ENCODE results near the gene FBXO3. TPM values are rescaled to one million over a fixed set of nuclear protein-coding genes. Genes with fewer than 3 reads are reported as not detected.
A peak's percentile ranks its signal among the peaks of the same experiment; 100 is the strongest.

The FBXO3 gene
- total and polyA plus RNA-seq, 9 of the 15 experiments (the other 6 are each of a cell fraction or from before 2014, with no cell fraction given) = 11.6 to 59.3 (median 29.2) TPM

GRCh38 chr11:33747979-33748378 lies 26.3 kb downstream of the FBXO3 start (continued):
- no peak for TF ChIP-seq POLR2AphosphoS5 (IDR thresholded peaks at IDR 0.05; ENCODE audit: control insufficient read depth, insufficient read depth, low read depth, low read length)

GRCh38 chr11:33743291-33743690 lies 31.0 kb downstream of the FBXO3 start:
- Histone ChIP-seq H4K20me1 (replicated peaks; ENCODE audit: control insufficient read depth, insufficient read depth, low read length) (no peaks in the 10 kb centered on the region), H3K4me2 (ENCODE audit: insufficient read depth, low read length) (no peak overlapping the region), H3K4me1 (replicated peaks in 1 of 2; ENCODE audit: control insufficient read depth in 2 of 2, insufficient read depth in 2 of 2, low read length in 2 of 2) (peaks cover 4 to 7% of the 10 kb centered on the region in 2 experiments; a peak in 3 of 5 replicates), H3K4me3 (no peak overlapping the region), H3K9ac (ENCODE audit: insufficient read depth in 1 of 2, low read depth in 2 of 2, low read length in 2 of 2) (peak overlapping the region in 1 of 2 experiments; percentile 31; a peak in 1 of 4 replicates), H3K9me3 (replicated peaks; ENCODE audit: control insufficient read depth, insufficient read depth, low read depth, low read length) (no peaks in the 10 kb centered on the region), H2AFZ (ENCODE audit: low read depth, low read length) (no peak overlapping the region), H3K9me1 (ENCODE audit: control insufficient read depth, insufficient read depth, low read length) (no peaks in the 10 kb centered on the region), H3K27me3 (ENCODE audit: control insufficient read depth in 2 of 2, insufficient read depth in 2 of 2, low read length in 2 of 2) (no peaks in the 10 kb centered on the region), H3K27ac (ENCODE audit: extremely low read depth, low read depth, low read length) (no peak overlapping the region), H3K36me3 (ENCODE audit: control insufficient read depth, insufficient read depth, low read length) (peaks cover 18% of the 10 kb centered on the region), H3K79me2 (ENCODE audit: control insufficient read depth, insufficient read depth, low read length) (no peaks in the 10 kb centered on the region)
- BruUV-seq (replicated peaks) = no TSS peak
- no peak for DNase-seq (ENCODE audit: extremely low read depth in 1 of 4, low spot score in 3 of 4)
- in situ Hi-C loops (cut with MboI) = no loop called here
- ChIA-PET POLR2A (no interaction called here), CTCF (ENCODE audit: low intra/inter-chr PET ratio) (interaction anchor here (1.8 kb wide), 1 partner anchor 27 kb away, joined by 19 read pairs; no protein-coding TSS in a partner anchor)
- TF ChIP-seq U2AF1 (optimal IDR thresholded peaks at IDR 0.05; ENCODE audit: low read depth, low read length) = no peak
- TF ChIP-seq RBM25 (IDR thresholded peaks at IDR 0.05; ENCODE audit: low read depth, low read length, severe bottlenecking) = no peak
- TF ChIP-seq EHMT2 (IDR thresholded peaks at IDR 0.05) = no peak
- TF ChIP-seq NCOA4 (IDR thresholded peaks at IDR 0.05; ENCODE audit: partially characterized antibody) = no peak
- no peak for TF ChIP-seq MECOM (CRISPR knock-in tag; IDR thresholded peaks at IDR 0.05)
- TF ChIP-seq YY1 (IDR thresholded peaks at IDR 0.05; ENCODE audit: borderline replicate concordance in 1 of 3, control insufficient read depth in 1 of 3, extremely low read depth in 1 of 3, insufficient read depth in 3 of 3, insufficient read length in 1 of 3, insufficient replicate concordance in 2 of 3, low read depth in 1 of 3, low read length in 2 of 3) = no peak
- TF ChIP-seq SP1 (CRISPR knock-in tag; IDR thresholded peaks at IDR 0.05) = no peak
- no peak for TF ChIP-seq PHF20 (IDR thresholded peaks at IDR 0.05; ENCODE audit: partially characterized antibody)
- TF ChIP-seq ZNF699 (CRISPR knock-in tag; IDR thresholded peaks at IDR 0.05; ENCODE audit: insufficient replicate concordance) = no peak
- TF ChIP-seq ELF1 (tag; IDR thresholded peaks at IDR 0.05) = no peak
- no peak for TF ChIP-seq FOXM1 (IDR thresholded peaks at IDR 0.05; ENCODE audit: low read depth)
- no peak for TF ChIP-seq FOXM1 (CRISPR knock-in tag; IDR thresholded peaks at IDR 0.05; ENCODE audit: low read depth)
- no peak for TF ChIP-seq CBX1 (IDR thresholded peaks at IDR 0.05; ENCODE audit: low read depth)
- TF ChIP-seq, protein P1, sequence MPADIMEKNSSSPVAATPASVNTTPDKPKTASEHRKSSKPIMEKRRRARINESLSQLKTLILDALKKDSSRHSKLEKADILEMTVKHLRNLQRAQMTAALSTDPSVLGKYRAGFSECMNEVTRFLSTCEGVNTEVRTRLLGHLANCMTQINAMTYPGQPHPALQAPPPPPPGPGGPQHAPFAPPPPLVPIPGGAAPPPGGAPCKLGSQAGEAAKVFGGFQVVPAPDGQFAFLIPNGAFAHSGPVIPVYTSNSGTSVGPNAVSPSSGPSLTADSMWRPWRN (IDR thresholded peaks at IDR 0.05; ENCODE audit: low read depth) = no peak
- TF ChIP-seq GABPA (tag; conservative IDR thresholded peaks at IDR 0.05; ENCODE audit: low read depth) = no peak
- no peak for FAIRE-seq
- intact Hi-C loops (cut with micrococcal nuclease) = loop anchor here (5.0 kb wide), 1 partner anchor 206 kb away; no protein-coding TSS in a partner anchor
- 68% methylated on average over 5 of the region's 5 CpGs for WGBS (ENCODE audit: insufficient coverage, low coverage, missing lambda C conversion rate)
- no peak for ATAC-seq
